ENCODE measurements around the gene AQP12A.

- TF ChIP-seq GATA2 (IDR thresholded peaks at IDR 0.05; ENCODE audit: low read depth, low read length) = no peak
- TF ChIP-seq GATA3 (IDR thresholded peaks at IDR 0.05; ENCODE audit: low read depth, low read length) = no peak
Measured at GRCh38 chr2:240701091-240701735, 9.5 kb downstream of the AQP12A start.
